Vagina (tissue), 2 donors: ENCODE data around the gene SLC9A9.

ENCODE experiments used
- CTCF ChIP-seq, 3 experiments: fragments of 450-650 bp in 2 of 3; fragments of 200-600 bp in 1 of 3; sonication (generic) in 1 of 3; IDR thresholded peaks; one replicate each; pipeline ENCODE4 v1.5.1; 2017 to 2019; ENCODE audit warnings: antibody characterized with exemption in 3 of 3, mild to moderate bottlenecking in 2 of 3, moderate library complexity in 2 of 3
- POLR2AphosphoS5 ChIP-seq, 2 donors: sonication (generic); formaldehyde crosslinking; IDR thresholded peaks; one replicate each; pipeline ENCODE4 v1.9.0; 2017; ENCODE audit warnings: antibody characterized with exemption in 2 of 2, mild to moderate bottlenecking in 2 of 2, low read depth in 1 of 2; ENCODE audit not compliant: insufficient read depth in 1 of 2

GRCh38 chr3:143875546-143875945 is 27.3 kb upstream of the SLC9A9 start:
- TF ChIP-seq CTCF (IDR thresholded peaks at IDR 0.05) (no peak), POLR2AphosphoS5 (IDR thresholded peaks at IDR 0.05; ENCODE audit: insufficient read depth in 1 of 2, low read depth in 1 of 2) (no peak)
